Liver (tissue), 3 donors: ENCODE data around the gene RBM15.

Experiments
- JUND ChIP-seq, 2 donors: IDR thresholded peaks; 2 replicates each; pipeline ENCODE4 v1.6.1; 2016; ENCODE audit warnings: antibody characterized with exemption in 2 of 2
- RXRA ChIP-seq, 2 donors: IDR thresholded peaks; 2 replicates each; pipeline ENCODE4 v1.6.1; 2017 to 2018; ENCODE audit warnings: antibody characterized with exemption in 2 of 2, mild to moderate bottlenecking in 1 of 2
- YY1 ChIP-seq: IDR thresholded peaks from 2 replicates; pipeline ENCODE4 v1.6.1; 2016; ENCODE audit warnings: antibody characterized with exemption, mild to moderate bottlenecking
- TF ChIP-seq, protein P1 (sequence below): fragments of 150-350 bp; IDR thresholded peaks from 2 replicates; pipeline ENCODE4 v1.5.1; 2017; ENCODE audit warnings: improper control_type of control experiment, low read depth, low read length; ENCODE audit not compliant: missing input control
- TF ChIP-seq, protein P2 (sequence below): IDR thresholded peaks from 2 replicates; pipeline ENCODE4 v1.6.1; 2016; ENCODE audit warnings: antibody characterized with exemption
- donor health status: healthy.
- donor health status: healthy.

DNA sequence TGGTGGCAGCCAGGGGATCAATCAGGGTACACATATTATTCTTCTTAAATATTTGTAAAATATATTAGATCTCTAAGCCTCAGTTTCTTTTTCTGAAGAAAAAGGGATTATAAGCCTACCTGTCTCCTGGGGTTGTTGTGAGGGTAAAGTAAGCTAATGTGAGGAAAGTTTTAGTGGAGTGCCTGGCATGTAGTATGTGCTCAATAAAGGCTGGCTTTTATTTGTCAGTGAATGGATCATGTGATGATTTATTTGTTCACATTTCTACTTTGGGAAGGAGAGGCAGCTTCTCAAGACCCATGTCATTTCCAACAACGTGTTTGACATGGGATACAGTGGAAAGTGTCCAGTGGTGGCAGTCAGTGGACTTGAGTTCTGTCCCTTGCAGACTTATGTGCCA, 12.4 kb upstream of the RBM15 start:
- TF ChIP-seq, protein P1, sequence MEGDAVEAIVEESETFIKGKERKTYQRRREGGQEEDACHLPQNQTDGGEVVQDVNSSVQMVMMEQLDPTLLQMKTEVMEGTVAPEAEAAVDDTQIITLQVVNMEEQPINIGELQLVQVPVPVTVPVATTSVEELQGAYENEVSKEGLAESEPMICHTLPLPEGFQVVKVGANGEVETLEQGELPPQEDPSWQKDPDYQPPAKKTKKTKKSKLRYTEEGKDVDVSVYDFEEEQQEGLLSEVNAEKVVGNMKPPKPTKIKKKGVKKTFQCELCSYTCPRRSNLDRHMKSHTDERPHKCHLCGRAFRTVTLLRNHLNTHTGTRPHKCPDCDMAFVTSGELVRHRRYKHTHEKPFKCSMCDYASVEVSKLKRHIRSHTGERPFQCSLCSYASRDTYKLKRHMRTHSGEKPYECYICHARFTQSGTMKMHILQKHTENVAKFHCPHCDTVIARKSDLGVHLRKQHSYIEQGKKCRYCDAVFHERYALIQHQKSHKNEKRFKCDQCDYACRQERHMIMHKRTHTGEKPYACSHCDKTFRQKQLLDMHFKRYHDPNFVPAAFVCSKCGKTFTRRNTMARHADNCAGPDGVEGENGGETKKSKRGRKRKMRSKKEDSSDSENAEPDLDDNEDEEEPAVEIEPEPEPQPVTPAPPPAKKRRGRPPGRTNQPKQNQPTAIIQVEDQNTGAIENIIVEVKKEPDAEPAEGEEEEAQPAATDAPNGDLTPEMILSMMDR: no peak
- TF ChIP-seq, protein P2, sequence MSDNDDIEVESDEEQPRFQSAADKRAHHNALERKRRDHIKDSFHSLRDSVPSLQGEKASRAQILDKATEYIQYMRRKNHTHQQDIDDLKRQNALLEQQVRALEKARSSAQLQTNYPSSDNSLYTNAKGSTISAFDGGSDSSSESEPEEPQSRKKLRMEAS: no peak
- TF ChIP-seq JUND (IDR thresholded peaks at IDR 0.05): no peak
- TF ChIP-seq RXRA (IDR thresholded peaks at IDR 0.05): no peak
- TF ChIP-seq YY1: no peak
